ENCODE data around the gene ZNF444.
A peak's percentile ranks its signal among the peaks of the same experiment; 100 is the strongest.
"Not testable (repeated sequence)": the region's sequence is repeated elsewhere in the genome, so short reads cannot be mapped to it uniquely, and the experiment has no call there.

ZNF444 gene

DNA sequence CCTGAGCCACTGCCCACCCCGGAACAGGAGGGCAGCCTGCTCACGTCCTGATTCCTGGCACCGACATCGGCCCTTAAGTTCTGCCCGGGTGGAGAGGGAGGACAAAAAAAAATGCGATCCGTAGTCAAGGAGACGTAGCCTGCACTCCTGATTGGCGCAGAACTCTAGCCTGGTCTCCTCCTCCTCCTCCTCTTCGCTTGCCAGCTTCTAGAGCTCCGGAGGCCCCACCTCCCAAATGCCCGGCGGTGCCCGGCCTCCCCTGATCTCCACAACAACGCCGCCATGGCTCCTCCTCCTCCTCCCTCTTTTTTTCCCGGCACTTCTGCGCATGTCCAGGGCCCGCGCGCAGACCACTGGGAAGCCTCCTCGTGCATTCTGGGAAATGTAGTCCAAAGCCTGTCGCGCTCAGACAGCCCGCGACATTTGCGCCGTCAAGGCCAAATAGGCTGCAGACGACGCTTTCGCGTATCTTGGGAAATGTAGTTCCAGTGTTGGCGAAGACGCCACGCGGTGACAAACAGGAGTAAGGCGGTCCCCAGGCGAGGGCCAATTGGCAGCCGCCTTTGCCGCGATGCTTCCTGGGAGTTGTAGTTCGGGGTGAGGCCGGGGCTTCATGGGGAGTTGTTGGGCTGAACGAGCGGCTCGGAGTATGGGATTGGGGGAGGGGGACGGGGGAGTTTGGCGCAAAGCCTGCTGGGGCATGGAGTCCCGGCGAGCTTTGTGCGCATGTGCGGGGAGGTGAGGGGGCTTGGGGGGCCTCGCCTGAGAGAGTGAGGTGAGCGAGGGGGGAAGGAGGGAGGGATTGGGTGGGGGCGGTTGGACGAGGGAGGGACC lies at the start of gene ZNF444:
Gene ZNF444, plus strand, starts transcription at position 705 of the 834 bp plus-strand sequence. CDS start 5,625 bp downstream, outside the sequence.
- DNase-seq (ENCODE audit: low spot score), result peak; percentile 99

DNA sequence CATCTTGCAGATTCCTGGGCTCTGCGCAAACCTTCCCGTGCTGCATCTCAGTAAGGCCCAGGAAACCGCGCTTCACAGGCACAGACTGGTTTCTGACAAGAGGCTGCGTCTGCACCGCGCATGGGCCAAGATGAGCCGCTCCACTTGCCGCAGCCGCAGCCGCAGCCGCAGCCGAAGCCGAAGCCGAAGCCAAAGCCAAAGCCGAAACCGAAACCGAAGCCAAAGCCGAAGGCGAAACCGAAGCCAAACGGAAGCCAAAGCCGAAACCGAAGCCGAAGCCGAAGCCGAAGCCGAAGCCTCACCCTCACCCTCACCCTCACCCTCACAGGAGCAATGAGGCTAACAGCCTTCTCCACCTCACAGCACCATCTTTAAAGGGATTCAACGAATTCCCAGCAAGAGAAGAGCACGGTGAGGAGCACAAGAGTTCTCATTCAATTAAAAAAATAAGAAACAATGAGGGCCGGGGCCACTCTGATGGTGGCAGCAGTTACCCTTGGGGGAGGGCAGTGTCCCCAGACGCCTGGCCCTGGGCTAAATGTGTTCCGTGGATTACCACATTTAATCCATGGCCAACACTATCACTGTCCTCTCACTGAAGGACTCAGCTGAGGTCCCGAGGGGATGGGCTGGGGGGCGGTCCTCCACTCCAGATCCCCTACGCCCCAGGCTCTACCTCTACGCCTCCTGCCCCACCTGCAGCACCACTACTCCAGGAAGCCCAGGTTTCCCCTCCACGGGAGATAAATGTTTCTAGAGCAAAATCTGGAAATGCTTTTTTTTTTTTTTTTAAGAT lies 49.1 kb upstream of the ZNF444 start:
- no peak for DNase-seq (ENCODE audit: low spot score)

GRCh38 chr19:56092685-56093631 lies 48.1 kb upstream of the ZNF444 start:
- no peak for DNase-seq (ENCODE audit: low spot score)

GRCh38 chr19:56094449-56094848 lies 46.6 kb upstream of the ZNF444 start:
- no peak for DNase-seq (ENCODE audit: low spot score)

DNA sequence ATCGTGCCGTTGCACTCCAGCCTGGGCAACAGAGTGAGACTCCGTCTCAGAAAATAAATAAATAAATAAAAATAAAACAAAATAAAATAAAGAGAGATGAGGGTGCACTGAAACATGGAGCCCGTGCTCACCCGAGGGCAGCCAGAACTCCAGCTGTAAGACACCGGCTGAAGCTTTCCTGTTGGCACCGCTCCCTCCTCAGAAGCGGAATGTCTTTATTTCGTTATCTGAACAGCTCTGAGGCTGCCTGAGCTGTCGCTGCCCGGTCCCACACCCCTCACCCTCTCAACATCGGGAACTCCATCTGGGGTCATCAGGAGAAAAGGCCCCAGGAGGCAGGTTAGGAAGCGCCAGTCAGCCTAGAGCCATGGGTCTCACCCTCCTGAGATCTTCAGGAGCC lies 44.4 kb upstream of the ZNF444 start:
- DNase-seq (ENCODE audit: low spot score), result no peak

DNA sequence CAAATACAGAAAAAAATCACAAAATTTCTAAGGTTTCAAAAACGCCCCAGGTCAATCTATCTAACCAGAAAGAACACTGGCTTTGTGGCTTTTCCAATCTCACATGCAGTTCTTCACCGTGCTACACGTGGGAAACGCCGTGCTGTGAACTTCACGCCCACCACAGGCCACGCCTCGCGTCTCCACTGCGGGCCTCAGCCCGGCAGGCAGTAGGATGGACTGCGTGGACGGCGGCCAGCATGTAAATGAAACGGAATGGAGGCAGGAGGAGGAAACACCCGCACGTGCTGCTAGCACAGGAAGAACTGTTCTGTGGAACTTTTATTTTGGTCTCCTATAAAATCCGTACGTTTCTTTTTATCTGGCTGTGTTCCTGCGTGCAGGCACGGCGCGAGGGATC lies 43.8 kb upstream of the ZNF444 start:
- no peak for DNase-seq (ENCODE audit: low spot score)

DNA sequence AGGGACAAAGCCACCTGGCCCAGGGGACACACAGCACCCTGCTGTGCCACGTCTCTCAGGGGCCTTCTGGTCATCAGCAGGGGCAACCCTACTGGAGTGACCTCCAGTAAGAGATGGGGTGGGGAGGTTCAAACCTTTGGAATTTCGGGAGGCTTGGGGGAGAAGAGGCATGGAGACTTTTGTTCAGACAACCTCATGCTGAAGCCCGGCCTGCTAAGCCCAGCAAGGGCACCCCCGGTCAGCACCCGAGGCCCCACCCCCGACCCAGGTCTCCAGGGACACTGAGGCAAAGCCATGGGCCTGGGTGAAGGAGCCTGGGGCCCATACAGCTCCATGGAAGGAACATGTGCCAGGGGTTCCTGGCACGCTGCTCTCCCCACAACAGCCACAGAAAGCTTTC lies 43.3 kb upstream of the ZNF444 start:
- DNase-seq (ENCODE audit: low spot score), result no peak

DNA sequence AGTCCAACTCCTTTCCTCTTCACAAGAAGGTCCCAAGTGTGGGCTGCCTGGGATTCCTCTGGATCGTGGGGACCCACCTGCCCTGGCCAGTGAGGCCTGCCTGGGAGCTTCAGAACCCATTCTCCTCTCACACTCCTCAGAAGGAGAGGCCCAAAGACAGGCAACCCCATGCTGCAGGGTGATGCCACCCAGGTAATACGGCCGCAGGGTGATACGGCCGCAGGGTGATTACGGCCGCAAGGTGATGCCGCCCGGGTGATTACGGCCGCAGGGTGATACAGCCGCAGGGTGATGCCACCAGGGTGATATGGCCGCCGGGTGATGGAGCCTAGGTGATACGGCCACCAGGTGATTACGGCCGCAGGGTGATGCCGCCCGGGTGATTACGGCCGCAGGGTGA lies 42.9 kb upstream of the ZNF444 start:
- DNase-seq (ENCODE audit: low spot score), result not testable (repeated sequence)

GRCh38 chr19:56098731-56099568 lies 42.1 kb upstream of the ZNF444 start:
- DNase-seq (ENCODE audit: low spot score), result no peak

DNA sequence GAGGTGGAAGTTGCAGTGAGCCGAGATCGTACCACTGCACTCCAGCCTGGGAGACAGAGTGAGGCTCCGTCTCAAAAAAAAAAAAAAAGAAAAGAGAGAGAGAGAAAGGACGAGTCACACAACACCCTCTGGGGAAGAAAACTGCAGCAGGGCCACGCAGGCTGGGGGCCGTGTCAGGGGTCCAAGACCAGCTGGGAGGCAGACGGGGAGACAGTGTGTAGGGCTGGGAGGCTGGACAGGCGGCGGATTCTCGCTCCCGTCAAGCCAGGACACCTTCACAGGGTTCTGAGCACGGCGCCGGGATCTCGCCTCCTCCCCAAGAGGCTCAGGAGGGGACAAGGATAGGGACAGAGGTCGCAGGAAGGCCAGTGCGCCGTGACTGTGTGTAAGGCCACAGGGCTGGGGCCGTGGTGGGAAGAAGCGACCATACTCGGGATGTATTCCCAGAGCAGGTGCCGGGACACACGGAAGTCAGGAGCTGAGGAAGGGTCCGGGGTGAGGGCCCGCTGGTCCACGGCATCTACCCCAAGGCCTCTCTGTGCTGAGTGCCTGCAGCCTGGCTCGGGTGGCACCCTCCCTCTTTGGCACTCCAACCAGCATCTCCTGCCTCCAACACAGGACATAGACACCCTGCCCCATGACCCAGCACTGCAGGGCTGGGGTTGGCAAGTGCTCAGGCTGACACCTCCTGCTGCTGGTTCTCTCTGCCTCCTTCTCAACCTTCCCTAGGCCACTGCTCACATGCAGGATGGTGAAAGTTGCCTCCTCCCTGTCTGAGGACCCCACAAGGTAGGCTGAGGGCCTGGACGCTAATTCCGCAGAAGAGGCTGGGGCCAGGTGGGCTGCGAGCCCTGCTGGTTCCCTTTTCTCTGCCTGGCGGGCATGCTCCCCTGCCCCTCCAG lies 41.2 kb upstream of the ZNF444 start:
- no peak for DNase-seq (ENCODE audit: low spot score)

GRCh38 chr19:56101095-56101494 lies 40.0 kb upstream of the ZNF444 start:
- no peak for DNase-seq (ENCODE audit: low spot score)

DNA sequence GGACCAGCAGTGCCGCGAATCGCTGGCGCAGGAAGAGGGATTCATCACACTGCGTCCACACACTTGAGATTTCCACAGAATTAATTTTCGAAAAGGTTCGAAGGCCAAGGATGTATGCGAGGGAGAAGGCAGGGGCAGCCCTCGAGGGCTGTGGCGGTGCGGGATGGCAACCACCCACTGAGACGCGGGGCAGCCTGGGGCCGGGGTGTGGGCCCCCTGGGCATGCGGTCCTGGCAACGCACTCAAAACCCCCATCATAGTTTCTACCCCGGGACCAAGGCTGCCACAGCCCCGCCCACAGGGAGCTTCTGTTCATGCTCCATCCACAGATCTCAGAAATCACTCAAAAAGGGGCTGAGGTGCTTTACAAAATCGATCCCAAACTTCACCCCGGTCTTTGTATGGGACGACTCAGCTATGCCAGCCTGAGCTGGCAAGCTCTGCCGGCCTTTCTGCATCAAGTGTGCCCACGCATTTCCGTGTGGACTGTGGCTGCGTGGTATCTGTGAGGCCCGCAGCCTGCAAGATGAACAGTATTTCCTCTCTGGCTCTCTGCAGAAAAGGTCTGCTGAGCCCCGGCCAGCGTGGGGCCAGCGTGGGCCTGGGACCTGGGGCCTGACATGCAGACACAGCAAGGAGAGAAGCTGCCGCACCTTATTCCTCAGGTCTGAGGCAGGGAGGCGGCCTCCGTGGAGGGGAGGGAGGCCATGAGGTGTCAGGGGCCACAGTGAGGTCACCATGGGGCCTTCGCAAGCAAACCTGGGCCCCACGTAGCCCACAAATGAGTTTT lies 39.1 kb upstream of the ZNF444 start:
- no peak for DNase-seq (ENCODE audit: low spot score)

DNA sequence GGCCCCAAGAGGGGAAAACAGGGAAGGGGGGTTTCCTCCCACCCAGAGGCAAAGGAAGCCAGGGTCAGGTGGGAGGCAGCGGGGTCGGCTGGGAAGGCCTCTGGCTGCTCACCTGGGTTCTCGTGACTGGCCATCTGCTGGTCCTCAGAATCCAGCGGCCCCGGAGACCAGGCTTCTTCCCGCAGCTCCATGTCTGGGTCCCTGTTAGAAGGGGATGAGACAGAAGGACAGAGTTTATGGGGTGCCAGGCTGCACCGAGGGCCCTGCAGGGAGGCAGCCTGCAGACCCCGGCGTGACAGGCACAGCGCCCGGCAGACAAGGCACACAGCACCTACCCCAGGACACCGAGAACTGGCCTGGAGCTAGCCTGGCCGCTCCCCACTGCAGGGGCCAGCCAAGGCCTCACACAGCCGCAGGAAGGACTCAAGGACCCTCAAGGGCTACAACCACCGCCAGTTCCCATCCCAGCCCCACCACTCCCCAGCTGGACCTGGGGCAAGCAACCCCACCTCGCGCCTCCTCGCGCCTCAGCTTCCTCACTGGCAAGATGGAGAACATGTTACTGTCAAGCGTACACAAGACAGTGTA lies 38.0 kb upstream of the ZNF444 start:
- DNase-seq (ENCODE audit: low spot score), result no peak

DNA sequence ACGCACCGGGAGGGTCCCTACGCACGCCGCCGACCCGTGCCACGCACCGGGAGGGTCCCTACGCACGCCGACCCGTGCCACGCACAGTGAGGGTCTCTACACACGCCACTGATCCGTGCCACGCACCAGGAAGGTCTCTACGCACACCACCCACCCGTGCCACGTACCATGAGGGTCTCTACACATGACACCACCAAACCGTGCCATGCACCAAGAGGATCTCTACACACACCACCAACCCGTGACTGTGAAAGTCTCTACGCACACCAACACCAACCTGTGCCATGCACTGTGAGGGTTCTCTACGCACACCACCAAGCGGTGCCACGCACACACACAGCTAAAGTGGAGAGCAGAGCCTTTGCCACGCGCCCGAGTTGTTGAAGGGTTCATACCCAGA lies 36.7 kb upstream of the ZNF444 start:
- DNase-seq (ENCODE audit: low spot score), result no peak

GRCh38 chr19:56105090-56105701 lies 35.9 kb upstream of the ZNF444 start:
- peak; percentile 34 for DNase-seq (ENCODE audit: low spot score)

- DNase-seq (ENCODE audit: low spot score), result not testable (repeated sequence)
Observed at GRCh38 chr19:56105831-56106396, 35.2 kb upstream of the ZNF444 start.

DNA sequence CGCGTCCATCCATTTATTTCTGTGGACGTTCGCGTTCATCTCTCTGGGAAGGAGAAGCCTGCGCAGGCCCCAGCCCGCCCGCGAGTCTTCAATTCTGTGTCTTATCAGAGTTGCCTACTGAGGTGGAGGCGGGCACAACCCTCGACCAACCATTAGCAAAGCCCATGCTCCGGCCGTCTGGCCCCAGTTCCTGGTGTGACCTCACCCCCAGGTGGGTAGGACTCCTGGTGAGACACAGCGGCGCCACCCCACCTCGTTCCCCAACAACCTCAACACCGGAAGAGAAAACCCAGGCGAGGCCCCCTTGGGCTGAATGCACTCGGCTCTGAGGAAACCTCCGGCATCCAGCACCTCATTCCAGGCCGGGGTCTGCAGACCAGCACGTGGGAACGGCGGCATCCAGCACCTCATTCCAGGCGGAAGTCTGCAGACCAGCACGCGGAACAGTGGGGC lies 34.7 kb upstream of the ZNF444 start:
- no peak for DNase-seq (ENCODE audit: low spot score)

DNA sequence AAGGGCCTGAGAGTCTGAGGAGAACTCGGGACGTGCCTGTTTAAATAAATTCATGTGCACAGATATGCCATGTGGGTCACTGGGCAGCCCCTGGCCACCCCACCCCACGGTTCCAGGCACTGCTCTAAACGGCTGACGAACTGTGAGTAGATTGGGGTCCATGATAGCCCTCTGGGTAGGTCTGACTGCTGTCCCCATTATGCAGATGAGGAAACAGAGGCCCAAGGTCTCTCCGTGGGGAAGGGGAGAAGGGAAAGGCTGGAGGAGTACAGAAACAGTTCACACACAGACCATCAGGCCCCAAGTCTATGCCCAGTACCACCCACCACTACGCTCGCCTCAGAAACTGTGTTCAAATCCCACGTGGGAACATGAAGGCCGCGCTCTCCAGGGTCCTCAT lies 34.1 kb upstream of the ZNF444 start:
- no peak for DNase-seq (ENCODE audit: low spot score)
